SK-N-SH treated with all-trans-retinoic acid at 6 μM for 48 hours (cell line): ENCODE measurements around the gene LPP.

ENCODE experiments used
- ATAC-seq: fragments of 200-7000 bp; cut with Tn5 transposase; 3 replicates; pipeline ENCODE4 v1.9.1; 2020; ENCODE audit warnings: mild to moderate bottlenecking, moderate library complexity
- ARNTL ChIP-seq: fragments of 450-650 bp; formaldehyde crosslinking; IDR thresholded peaks from 2 replicates; pipeline ENCODE4 v1.5.0; 2020; ENCODE audit warnings: low read depth, mild to moderate bottlenecking, moderate library complexity, borderline replicate concordance
- CSDC2 ChIP-seq: fragments of 250-450 bp; sonication (Bioruptor Pico); IDR thresholded peaks from 2 replicates; pipeline ENCODE4 v1.5.0; 2020; ENCODE audit warnings: mild to moderate bottlenecking, moderate library complexity
- CSRNP3 ChIP-seq: fragments of 250-450 bp; sonication (Bioruptor Pico); IDR thresholded peaks from 2 replicates; pipeline ENCODE4 v1.5.1; 2021; ENCODE audit warnings: mild to moderate bottlenecking, moderate library complexity
- ESRRG ChIP-seq: fragments of 250-450 bp; sonication (Bioruptor Pico); IDR thresholded peaks from 2 replicates; pipeline ENCODE4 v1.6.1; 2021; ENCODE audit warnings: mild to moderate bottlenecking
- GLIS3 ChIP-seq: fragments of 250-450 bp; sonication (Bioruptor Pico); IDR thresholded peaks from 2 replicates; pipeline ENCODE4 v1.5.0; 2020; ENCODE audit warnings: mild to moderate bottlenecking, moderate library complexity
- ISL1 ChIP-seq: fragments of 250-450 bp; sonication (Bioruptor Pico); IDR thresholded peaks from 2 replicates; pipeline ENCODE4 v2.1.2; 2022; ENCODE audit warnings: mild to moderate bottlenecking, moderate library complexity
- OSR1 ChIP-seq: fragments of 250-450 bp; sonication (Bioruptor Pico); IDR thresholded peaks from 2 replicates; pipeline ENCODE4 v1.8.0; 2022; ENCODE audit warnings: moderate library complexity, mild to moderate bottlenecking, inconsistent platforms
- PATZ1 ChIP-seq: fragments of 250-450 bp; sonication (Bioruptor Pico); IDR thresholded peaks from 2 replicates; pipeline ENCODE4 v1.8.0; 2020; ENCODE audit warnings: mild to moderate bottlenecking, moderate library complexity, borderline replicate concordance
- RARB ChIP-seq: fragments of 250-450 bp; sonication (Bioruptor Pico); IDR thresholded peaks from 2 replicates; pipeline ENCODE4 v1.8.0; 2021; ENCODE audit warnings: mild to moderate bottlenecking, moderate library complexity
- SNAI2 ChIP-seq: fragments of 250-450 bp; sonication (Bioruptor Pico); IDR thresholded peaks from 2 replicates; pipeline ENCODE4 v1.5.0; 2020; ENCODE audit warnings: mild to moderate bottlenecking, moderate library complexity
- TCF4 ChIP-seq: fragments of 250-450 bp; sonication (Bioruptor Pico); IDR thresholded peaks from 2 replicates; pipeline ENCODE4 v1.8.0; 2021; ENCODE audit warnings: mild to moderate bottlenecking, moderate library complexity, borderline replicate concordance
- TSHZ2 ChIP-seq: fragments of 250-450 bp; sonication (Bioruptor Pico); IDR thresholded peaks from 2 replicates; pipeline ENCODE4 v1.5.0; 2020; ENCODE audit warnings: mild to moderate bottlenecking, moderate library complexity
- ZFP3 ChIP-seq: fragments of 250-450 bp; sonication (Bioruptor Pico); IDR thresholded peaks from 2 replicates; pipeline ENCODE4 v1.5.0; 2020; ENCODE audit warnings: mild to moderate bottlenecking, moderate library complexity
- ZFP30 ChIP-seq: fragments of 450-650 bp; formaldehyde crosslinking; IDR thresholded peaks from 2 replicates; pipeline ENCODE4 v1.5.0; 2022; ENCODE audit warnings: mild to moderate bottlenecking, moderate library complexity
- ZNF565 ChIP-seq: fragments of 450-650 bp; formaldehyde crosslinking; conservative IDR thresholded peaks from 2 replicates; pipeline ENCODE4 v1.5.0; 2020; ENCODE audit warnings: low read depth, mild to moderate bottlenecking, moderate library complexity
- ZNF70 ChIP-seq: fragments of 450-650 bp; formaldehyde crosslinking; IDR thresholded peaks from 2 replicates; pipeline ENCODE4 v1.5.0; 2020; ENCODE audit warnings: mild to moderate bottlenecking, moderate library complexity
- ZNF8 ChIP-seq: fragments of 450-650 bp; formaldehyde crosslinking; IDR thresholded peaks from 2 replicates; pipeline ENCODE4 v1.5.0; 2020; ENCODE audit warnings: mild to moderate bottlenecking, moderate library complexity
- TF ChIP-seq, protein P1 (sequence below): fragments of 250-450 bp; sonication (Bioruptor Pico); IDR thresholded peaks from 2 replicates; pipeline ENCODE4 v1.8.0; 2021; ENCODE audit warnings: low read depth, mild to moderate bottlenecking, moderate library complexity, borderline replicate concordance
- TF ChIP-seq, protein P2 (sequence below): fragments of 250-450 bp; sonication (Bioruptor Pico); IDR thresholded peaks from 2 replicates; pipeline ENCODE4 v1.5.1; 2020; ENCODE audit warnings: low read depth, mild to moderate bottlenecking, moderate library complexity

LPP gene

GRCh38 chr3:188135271-188135670 is 18.7 kb upstream of the LPP start:
- no peak for ATAC-seq
- no peak for TF ChIP-seq CSRNP3

- TF ChIP-seq ISL1 (CRISPR knock-in tag), result peak; percentile 30
- TF ChIP-seq GLIS3, result no peak
- TF ChIP-seq, all 23 proteins: peak for 1
- no peak for ATAC-seq
These were observed 16.9 kb upstream of the LPP start for GRCh38 chr3:188137051-188137450.

- TF ChIP-seq ZNF565 (no peak), ZFP30 (CRISPR knock-in tag) (no peak), TSHZ2 (no peak), ZNF70 (no peak), PATZ1 (no peak), ISL1 (CRISPR knock-in tag) (no peak), TCF4 (CRISPR knock-in tag) (no peak), RARB (CRISPR knock-in tag) (no peak), CSDC2 (CRISPR knock-in tag) (no peak), ZNF8 (no peak), ESRRG (CRISPR knock-in tag) (no peak), SNAI2 (CRISPR knock-in tag) (no peak), ZFP3 (CRISPR knock-in tag) (no peak), CSRNP3 (no peak), OSR1 (CRISPR knock-in tag) (no peak)
- TF ChIP-seq, protein P1, sequence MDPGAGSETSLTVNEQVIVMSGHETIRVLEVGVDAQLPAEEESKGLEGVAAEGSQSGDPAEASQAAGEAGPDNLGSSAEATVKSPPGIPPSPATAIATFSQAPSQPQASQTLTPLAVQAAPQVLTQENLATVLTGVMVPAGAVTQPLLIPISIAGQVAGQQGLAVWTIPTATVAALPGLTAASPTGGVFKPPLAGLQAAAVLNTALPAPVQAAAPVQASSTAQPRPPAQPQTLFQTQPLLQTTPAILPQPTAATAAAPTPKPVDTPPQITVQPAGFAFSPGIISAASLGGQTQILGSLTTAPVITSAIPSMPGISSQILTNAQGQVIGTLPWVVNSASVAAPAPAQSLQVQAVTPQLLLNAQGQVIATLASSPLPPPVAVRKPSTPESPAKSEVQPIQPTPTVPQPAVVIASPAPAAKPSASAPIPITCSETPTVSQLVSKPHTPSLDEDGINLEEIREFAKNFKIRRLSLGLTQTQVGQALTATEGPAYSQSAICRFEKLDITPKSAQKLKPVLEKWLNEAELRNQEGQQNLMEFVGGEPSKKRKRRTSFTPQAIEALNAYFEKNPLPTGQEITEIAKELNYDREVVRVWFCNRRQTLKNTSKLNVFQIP (CRISPR knock-in tag), result no peak
- TF ChIP-seq, protein P2, sequence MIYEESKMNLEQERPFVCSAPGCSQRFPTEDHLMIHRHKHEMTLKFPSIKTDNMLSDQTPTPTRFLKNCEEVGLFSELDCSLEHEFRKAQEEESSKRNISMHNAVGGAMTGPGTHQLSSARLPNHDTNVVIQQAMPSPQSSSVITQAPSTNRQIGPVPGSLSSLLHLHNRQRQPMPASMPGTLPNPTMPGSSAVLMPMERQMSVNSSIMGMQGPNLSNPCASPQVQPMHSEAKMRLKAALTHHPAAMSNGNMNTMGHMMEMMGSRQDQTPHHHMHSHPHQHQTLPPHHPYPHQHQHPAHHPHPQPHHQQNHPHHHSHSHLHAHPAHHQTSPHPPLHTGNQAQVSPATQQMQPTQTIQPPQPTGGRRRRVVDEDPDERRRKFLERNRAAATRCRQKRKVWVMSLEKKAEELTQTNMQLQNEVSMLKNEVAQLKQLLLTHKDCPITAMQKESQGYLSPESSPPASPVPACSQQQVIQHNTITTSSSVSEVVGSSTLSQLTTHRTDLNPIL, result no peak
These were observed 14.5 kb upstream of the LPP start for GRCh38 chr3:188139466-188139865.

GRCh38 chr3:188146219-188146618 is 7.7 kb upstream of the LPP start:
- TF ChIP-seq OSR1 (CRISPR knock-in tag), result no peak
- TF ChIP-seq ESRRG (CRISPR knock-in tag), result no peak
- no peak for TF ChIP-seq PATZ1
- no peak for TF ChIP-seq RARB (CRISPR knock-in tag)
- TF ChIP-seq ZFP3 (CRISPR knock-in tag), result no peak
- TF ChIP-seq ARNTL (CRISPR knock-in tag), result no peak
- TF ChIP-seq SNAI2 (CRISPR knock-in tag), result no peak
- TF ChIP-seq ZNF565, result no peak
- no peak for TF ChIP-seq CSRNP3
- no peak for TF ChIP-seq CSDC2 (CRISPR knock-in tag)
- no peak for ATAC-seq

More at GRCh38 chr3:188139466-188139865, 14.5 kb upstream of the LPP start:
- ATAC-seq, result no peak
